GM23248 (cell line): ENCODE results near the gene TEAD4. TPM values are rescaled to one million over a fixed set of nuclear protein-coding genes. Genes with fewer than 3 reads are reported as not detected.

ENCODE experiments used
- DNase-seq: peaks from one replicate; pipeline ENCODE4 v3.0.0-alpha.2; 2015
- H2AFZ ChIP-seq: fragments of 200-600 bp; sonication (generic); 2 replicates; pipeline ENCODE4 v1.6.1; 2016; ENCODE audit warnings: antibody characterized with exemption
- H3F3A ChIP-seq: fragments of 200-600 bp; sonication (generic); 2 replicates; pipeline ENCODE4 v1.6.1; 2016; ENCODE audit warnings: mild to moderate bottlenecking, antibody characterized with exemption, mixed run types; ENCODE audit not compliant: insufficient read depth
- H3K27ac ChIP-seq: fragments of 200-600 bp; sonication (generic); 2 replicates; pipeline ENCODE4 v1.5.1; 2016; ENCODE audit warnings: mild to moderate bottlenecking
- H3K27me3 ChIP-seq: fragments of 200-600 bp; sonication (generic); replicated peaks from 2 replicates; pipeline ENCODE4 v1.6.1; 2016; ENCODE audit warnings: mild to moderate bottlenecking; ENCODE audit not compliant: insufficient read depth
- H3K36me3 ChIP-seq: fragments of 200-600 bp; sonication (generic); 2 replicates; pipeline ENCODE4 v1.6.1; 2016; ENCODE audit warnings: low read depth, mild to moderate bottlenecking
- H3K4me1 ChIP-seq: fragments of 200-600 bp; sonication (generic); 2 replicates; pipeline ENCODE4 v1.6.1; 2016; ENCODE audit warnings: mild to moderate bottlenecking; ENCODE audit not compliant: insufficient read depth
- H3K4me2 ChIP-seq: fragments of 200-600 bp; sonication (generic); one replicate; pipeline ENCODE4 v1.6.1; 2016; ENCODE audit warnings: mild to moderate bottlenecking; ENCODE audit not compliant: unreplicated experiment
- H3K4me3 ChIP-seq: fragments of 200-600 bp; sonication (generic); 2 replicates; pipeline ENCODE4 v1.5.1; 2016; ENCODE audit warnings: mild to moderate bottlenecking
- H3K79me2 ChIP-seq: fragments of 200-600 bp; sonication (generic); 2 replicates; pipeline ENCODE4 v1.6.1; 2016; ENCODE audit warnings: mild to moderate bottlenecking; ENCODE audit not compliant: insufficient read depth
- H3K9ac ChIP-seq: fragments of 200-600 bp; sonication (generic); 2 replicates; pipeline ENCODE4 v1.6.1; 2016; ENCODE audit warnings: mild to moderate bottlenecking
- H3K9me2 ChIP-seq: fragments of 200-600 bp; sonication (generic); 2 replicates; pipeline ENCODE4 v1.6.1; 2016; ENCODE audit warnings: mixed run types, mild to moderate bottlenecking, moderate library complexity; ENCODE audit not compliant: insufficient read depth
- H3K9me3 ChIP-seq: fragments of 200-600 bp; sonication (generic); one replicate; pipeline ENCODE4 v1.6.1; 2017; ENCODE audit warnings: low read depth
- H4K20me1 ChIP-seq: fragments of 200-600 bp; sonication (generic); 2 replicates; pipeline ENCODE4 v1.6.0; 2016; ENCODE audit not compliant: insufficient read depth
- EZH2 ChIP-seq: fragments of 200-600 bp; sonication (generic); IDR thresholded peaks from 2 replicates; pipeline ENCODE4 v1.6.1; 2018; ENCODE audit warnings: antibody characterized with exemption, mild to moderate bottlenecking; ENCODE audit not compliant: insufficient read depth, poor library complexity, severe bottlenecking
- EZH2phosphoT487 ChIP-seq: fragments of 200-600 bp; sonication (generic); IDR thresholded peaks from 2 replicates; pipeline ENCODE4 v1.6.1; 2018; ENCODE audit warnings: antibody characterized with exemption, moderate library complexity, mild to moderate bottlenecking, low read depth; ENCODE audit not compliant: insufficient read depth
- WGBS, 2 experiments: methylation state at CpG; one replicate each; pipeline ENCODE4 v1.1.6; 2015 to 2017; ENCODE audit warnings: low lambda C conversion rate in 2 of 2, low coverage in 1 of 2; ENCODE audit errors: missing lambda C conversion rate in 2 of 2; 5-methylcytosine and 5-hydroxymethylcytosine counted together
- in situ Hi-C: fragments of 300-500 bp; cut with MboI; formaldehyde crosslinking; loops from 2 replicates; pipeline ENCODE4 v1.15.0; 2020
- polyA plus RNA-seq: library from polyadenylated mRNA; unstranded; fragments of >200 nt; fragmentation: Nextera tagmentation; extraction: Ambion mirVana; gene quantifications from 2 replicates; pipeline ENCODE4 v1.2.1, GENCODE V29; 2016
- total RNA-seq: library from RNA; depleted of rRNA; stranded (reverse); fragments of >200 nt; shearing (Covaris generic); gene quantifications from 2 replicates; pipeline ENCODE4 v1.2.3, GENCODE V29; 2014

Gene TEAD4
- total and polyA plus RNA-seq, 2 experiments from 2014 or later, result 13.6 to 13.8 TPM

DNA sequence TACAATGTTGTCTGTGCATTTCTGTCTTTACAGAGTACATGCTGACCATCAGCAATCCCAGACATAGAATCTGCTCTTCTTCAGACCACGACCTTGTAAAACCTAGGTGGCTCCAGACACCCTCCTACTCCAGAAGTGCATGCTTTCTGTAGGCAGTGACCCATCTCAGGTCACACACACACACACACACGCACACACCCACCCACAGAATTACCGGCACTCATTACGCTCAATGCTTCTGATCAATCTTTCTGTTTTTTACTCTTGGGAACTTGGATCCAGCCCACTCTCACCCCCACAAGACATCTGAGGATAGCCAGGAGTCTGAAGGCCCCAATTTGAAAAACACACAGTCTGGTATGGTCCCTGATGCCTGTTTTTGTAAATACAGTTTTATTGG, 110.5 kb downstream of the TEAD4 start:
- in situ Hi-C loops, result no loop called here
- Histone ChIP-seq H3K9me2 (no peaks in the 10 kb centered on the region), H3K36me3 (no peaks in the 10 kb centered on the region), H4K20me1 (no peaks in the 10 kb centered on the region), H3K4me1 (no peaks in the 10 kb centered on the region), H3K4me2 (no peak overlapping the region), H3K27me3 (peaks cover 10% of the 10 kb centered on the region; the same call in 1 of the 2 replicates), H2AFZ (no peak overlapping the region), H3K27ac (no peak overlapping the region), H3K79me2 (no peaks in the 10 kb centered on the region), H3F3A (no peaks in the 10 kb centered on the region), H3K9ac (no peak overlapping the region), H3K9me3 (no peaks in the 10 kb centered on the region), H3K4me3 (no peak overlapping the region)
- 78% methylated on average over 4 of the region's 4 CpGs for WGBS, 2 experiments
- DNase-seq, result no peak
- no peak for TF ChIP-seq EZH2phosphoT487
- no peak for TF ChIP-seq EZH2

DNA sequence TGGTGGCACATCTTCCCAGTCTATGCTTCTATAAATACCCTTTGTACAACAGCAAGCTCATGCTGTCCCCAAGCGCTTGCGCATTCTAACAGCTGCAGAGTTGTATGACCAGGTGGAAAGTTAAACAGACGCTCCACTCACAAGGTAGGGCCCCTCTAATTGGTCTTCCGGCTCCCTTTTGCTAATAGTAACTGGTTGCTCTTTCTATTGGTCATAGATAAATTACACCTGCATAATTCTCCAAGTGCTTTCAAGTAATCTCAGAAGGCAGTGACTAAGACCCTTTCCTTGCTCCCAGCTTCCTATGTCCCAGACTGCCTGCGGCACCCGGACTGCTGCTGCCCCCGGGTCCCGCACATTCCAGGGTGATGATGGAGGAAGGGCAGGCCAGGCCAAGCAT, 111.9 kb downstream of the TEAD4 start:
- in situ Hi-C loops, result no loop called here
- Histone ChIP-seq H3K4me3 (no peak overlapping the region), H3K4me1 (no peaks in the 10 kb centered on the region), H3K9me2 (no peaks in the 10 kb centered on the region), H3K9ac (no peak overlapping the region), H4K20me1 (no peaks in the 10 kb centered on the region), H3K27ac (no peak overlapping the region), H3K4me2 (no peak overlapping the region), H3K27me3 (0 out of 2 replicates have a peak, but pooled peaks cover 5% of the 10 kb centered on the region), H2AFZ (no peak overlapping the region), H3K79me2 (no peaks in the 10 kb centered on the region), H3K9me3 (no peaks in the 10 kb centered on the region), H3F3A (no peaks in the 10 kb centered on the region), H3K36me3 (no peaks in the 10 kb centered on the region)
- no peak for DNase-seq
- TF ChIP-seq EZH2, result no peak
- no peak for TF ChIP-seq EZH2phosphoT487
- 90 to 95% methylated on average over 8 of the region's 8 CpGs for WGBS, 2 experiments

DNA sequence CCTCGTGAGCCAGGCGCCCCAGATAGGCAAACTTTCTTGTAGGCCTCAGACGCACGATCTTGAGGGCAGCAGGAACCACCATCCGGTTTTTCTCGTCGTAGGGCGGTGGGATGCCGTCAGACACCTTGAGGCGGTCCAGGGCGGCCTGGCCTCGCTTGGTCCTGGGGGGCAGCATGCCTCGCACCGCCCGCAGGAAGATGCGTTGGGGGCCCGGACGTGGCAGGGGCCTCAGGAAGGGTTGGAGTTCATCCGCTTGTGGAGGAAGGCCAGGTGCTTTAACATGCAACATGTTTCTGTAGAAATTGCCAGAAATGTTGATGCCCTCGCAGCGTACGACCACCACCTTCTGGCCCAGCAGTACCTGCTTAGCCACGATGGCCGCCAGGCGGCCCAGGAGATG, 112.5 kb downstream of the TEAD4 start:
- in situ Hi-C loops, result no loop called here
- Histone ChIP-seq H3K36me3 (no peaks in the 10 kb centered on the region), H3K9me3 (no peaks in the 10 kb centered on the region), H3K27me3 (0 out of 2 replicates have a peak, but pooled peaks cover 5% of the 10 kb centered on the region), H3K27ac (no peak overlapping the region), H2AFZ (no peak overlapping the region), H3F3A (no peaks in the 10 kb centered on the region), H3K9ac (no peak overlapping the region), H3K4me1 (no peaks in the 10 kb centered on the region), H3K4me2 (no peak overlapping the region), H4K20me1 (no peaks in the 10 kb centered on the region), H3K4me3 (no peak overlapping the region), H3K79me2 (no peaks in the 10 kb centered on the region), H3K9me2 (no peaks in the 10 kb centered on the region)
- 90 to 93% methylated on average over 24 to 25 of the region's 25 CpGs for WGBS, 2 experiments
- no peak for DNase-seq
- TF ChIP-seq EZH2 (no peak), EZH2phosphoT487 (no peak)

DNA sequence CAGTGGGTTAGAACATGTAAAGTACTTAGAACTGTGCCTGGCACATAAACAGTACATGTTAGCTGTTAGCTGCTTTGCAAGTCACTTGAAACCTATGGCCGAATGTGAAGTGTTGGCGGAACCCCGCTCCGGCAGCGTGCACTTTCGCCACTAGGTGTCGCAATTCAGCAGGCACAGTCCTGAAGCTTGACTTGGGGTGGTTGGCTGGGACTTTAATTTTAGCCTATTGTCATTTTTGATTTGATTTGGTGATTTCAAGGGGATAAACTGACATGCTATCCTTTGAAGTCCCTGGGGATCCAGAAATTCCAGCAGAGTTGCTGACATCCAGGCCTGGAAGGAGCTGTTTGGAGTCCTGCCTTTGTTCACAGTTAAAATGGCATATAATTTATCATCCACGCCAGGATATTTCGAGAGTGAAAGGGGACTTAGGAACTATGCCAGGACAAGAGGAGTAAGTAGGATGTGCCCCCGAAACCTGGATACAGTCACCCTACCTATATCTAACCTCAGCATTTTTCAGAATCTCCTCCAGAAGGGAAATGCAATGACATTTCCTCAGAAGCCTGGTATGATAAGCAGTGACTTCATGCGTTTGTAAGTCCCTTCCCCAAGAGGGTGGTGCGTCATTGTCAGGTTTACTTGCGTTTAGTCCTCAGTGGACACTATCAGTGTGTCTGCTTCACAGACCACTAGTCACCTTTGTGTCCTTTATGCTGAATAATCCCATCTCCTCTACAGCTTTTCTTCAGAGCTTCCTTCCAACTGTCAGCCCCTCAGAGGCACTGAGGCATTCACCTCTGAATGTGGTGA, 114.4 kb downstream of the TEAD4 start:
- Histone ChIP-seq H3K9me2 (no peaks in the 10 kb centered on the region), H3F3A (no peaks in the 10 kb centered on the region), H3K36me3 (no peaks in the 10 kb centered on the region), H3K27me3 (no peaks in the 10 kb centered on the region), H3K4me1 (peaks cover 4% of the 10 kb centered on the region; the same call in 1 of the 2 replicates), H3K27ac (no peak overlapping the region), H3K79me2 (no peaks in the 10 kb centered on the region; the same call in 1 of the 2 replicates), H3K4me3 (no peak overlapping the region), H4K20me1 (no peaks in the 10 kb centered on the region), H3K4me2 (no peak overlapping the region), H3K9ac (no peak overlapping the region), H2AFZ (no peak overlapping the region), H3K9me3 (no peaks in the 10 kb centered on the region)
- TF ChIP-seq EZH2phosphoT487 (no peak), EZH2 (no peak)
- WGBS, 2 experiments, result 17 to 26% methylated on average over 13 of the region's 13 CpGs
- in situ Hi-C loops, result no loop called here
- DNase-seq, result peak; percentile 79
